A549 treated with RU486 at 1 μM for 4 hours (cell line): Measurements from ENCODE around the gene KCNN4. TPM values are rescaled to one million over a fixed set of nuclear protein-coding genes. Genes with fewer than 3 reads are reported as not detected.

Source experiments
- total RNA-seq: library from RNA; stranded (reverse); fragments of 200-300 nt; extraction: Qiagen RNA extraction; gene quantifications from 5 replicates; pipeline ENCODE4 v1.2.3, GENCODE V29; 2022; ENCODE audit warnings: low read depth

The KCNN4 gene
- 42.9 to 63.2 TPM (median 58.7 TPM) in 5 replicates for total RNA-seq

DNA sequence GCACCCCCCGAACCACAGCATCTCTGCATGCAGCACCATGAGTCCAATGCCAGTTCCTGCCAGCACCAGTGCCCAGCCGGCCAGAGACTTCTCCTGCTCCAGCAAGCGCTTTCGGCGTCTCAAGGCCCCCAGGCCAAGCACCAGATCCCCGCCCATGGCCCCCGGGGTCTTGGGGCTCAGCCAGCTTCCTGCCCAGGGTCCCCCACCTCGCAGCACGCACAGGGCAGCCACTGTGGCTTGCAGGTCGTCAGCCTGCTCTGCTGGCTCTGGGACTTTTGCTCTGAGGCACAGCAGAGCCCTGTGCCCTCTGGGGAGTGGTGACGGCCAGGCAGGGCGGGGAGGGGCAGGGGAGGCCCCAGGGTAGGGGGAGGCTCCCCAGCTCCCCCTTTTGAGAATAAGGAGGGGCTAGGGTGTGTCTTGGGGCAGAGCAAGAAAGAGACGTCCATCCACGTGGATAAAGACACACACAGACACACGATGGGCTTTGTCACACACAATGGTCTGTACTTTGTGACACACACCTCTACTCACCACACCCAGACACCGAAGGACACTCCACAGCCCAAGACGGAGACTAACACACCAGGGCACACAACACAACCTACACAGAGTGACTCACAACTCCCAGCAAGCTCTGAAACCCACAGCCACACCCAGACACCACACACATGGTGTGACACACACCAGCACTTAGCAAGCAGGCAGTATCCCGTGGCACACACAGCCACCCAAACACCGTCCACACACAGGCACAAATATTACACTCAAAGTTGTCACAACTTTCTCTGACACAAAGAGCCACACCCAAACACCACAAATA lies at the start of gene KCNN4:
TSS of gene KCNN4 (minus strand) at position 268 of the 820 bp plus-strand sequence. CDS start at position 156, 112 bp downstream.

GRCh38 chr19:43826787-43827754 lies 46.3 kb upstream of the KCNN4 start, which contains the start of gene ZNF283:
Gene ZNF283, plus strand, starts transcription at chr19:43827321. Its CDS starts 6,184 bp downstream, at chr19:43833505.

DNA sequence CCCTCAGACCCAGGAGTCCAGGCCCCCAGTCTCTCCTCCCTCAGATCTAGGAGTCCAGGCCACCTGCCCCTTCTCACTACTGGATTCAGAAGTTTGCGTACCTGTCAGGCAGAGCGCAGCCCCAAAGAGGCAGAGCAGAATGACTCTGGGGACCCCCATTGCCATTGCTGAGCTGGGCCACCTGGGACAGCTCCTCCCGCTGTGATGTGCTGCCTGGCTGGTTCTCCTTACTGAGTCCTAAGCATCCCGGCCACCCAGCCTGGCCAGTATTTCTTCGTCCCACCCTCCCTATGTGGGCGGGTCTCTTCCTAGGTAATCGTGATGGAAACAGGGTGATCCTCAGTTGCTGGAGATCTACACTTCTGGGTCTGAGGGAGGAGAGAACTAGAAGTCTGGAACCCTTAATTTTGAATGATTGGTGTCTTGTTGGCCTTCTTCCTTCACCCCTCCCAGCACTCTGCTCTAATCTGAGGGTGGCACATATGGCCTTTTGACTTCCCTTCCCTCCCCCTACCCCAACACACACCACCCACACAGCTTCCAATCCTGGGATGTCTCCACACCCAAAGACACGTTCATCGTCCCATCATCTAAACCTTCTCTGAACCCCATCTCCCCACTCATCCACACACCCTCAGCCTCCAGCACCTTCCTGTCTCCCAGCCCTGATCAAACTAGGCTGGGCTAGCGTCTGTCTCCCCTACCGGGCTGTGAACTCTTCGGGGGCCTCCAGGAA lies 21.6 kb upstream of the KCNN4 start, which contains the start of gene LYPD5:
TSS of gene LYPD5 (minus strand) at position 232 of the 736 bp plus-strand sequence. CDS start at position 165, 67 bp downstream.

GRCh38 chr19:43754503-43755255 lies 26.1 kb downstream of the KCNN4 start, which contains the start of gene SMG9:
Gene SMG9, minus strand, starts transcription at chr19:43754962. Its CDS starts 4,221 bp downstream, at chr19:43750741.

Other genes with a start within 250 kb of the KCNN4 start
- gene ZNF575, start 247.8 kb downstream of the KCNN4 start, total RNA-seq, result 0.97 to 2.5 TPM (median 2.2 TPM) in 5 replicates
- gene XRCC1, start 205.4 kb downstream of the KCNN4 start, total RNA-seq, result 26.9 to 31.9 TPM (median 28.6 TPM) in 5 replicates
- 0.22 to 0.74 TPM (median 0.29 TPM) in 4 of 5 replicates, not detected in the other for gene PINLYP, start 205.2 kb downstream of the KCNN4 start, total RNA-seq
- gene IRGQ, start 184.8 kb downstream of the KCNN4 start, total RNA-seq, result 4.4 to 7.4 TPM (median 5.8 TPM) in 5 replicates
- 13.8 to 24.2 TPM (median 19.1 TPM) in 5 replicates for gene ZNF576, start 184.4 kb downstream of the KCNN4 start, total RNA-seq
- 0.67 to 1.0 TPM (median 0.78 TPM) in 5 replicates for gene SRRM5, start 168.9 kb downstream of the KCNN4 start, total RNA-seq
- 45.6 to 68.6 TPM (median 62.8 TPM) in 5 replicates for gene ZNF428, start 161.3 kb downstream of the KCNN4 start, total RNA-seq
- 6.2 to 10.2 TPM (median 9.1 TPM) in 5 replicates for gene CADM4, start 141.1 kb downstream of the KCNN4 start, total RNA-seq
- 106 to 124 TPM (median 110 TPM) in 5 replicates for gene PLAUR, start 110.8 kb downstream of the KCNN4 start, total RNA-seq
- not detected in 5 replicates for gene IRGC, start 64.9 kb downstream of the KCNN4 start, total RNA-seq
- 47.4 to 74.6 TPM (median 62.6 TPM) in 5 replicates for gene SMG9, start 26.0 kb downstream of the KCNN4 start, total RNA-seq
- 0.14 to 0.22 TPM (median 0.15 TPM) in 3 of 5 replicates, not detected in the others for gene LYPD5, start 21.5 kb upstream of the KCNN4 start, total RNA-seq
- 3.6 to 6.6 TPM (median 4.3 TPM) in 5 replicates for gene ZNF283, start 46.3 kb upstream of the KCNN4 start, total RNA-seq
- 0.21 to 0.29 TPM (median 0.28 TPM) in 4 of 5 replicates, not detected in the other for gene ZNF404, start 103.0 kb upstream of the KCNN4 start, total RNA-seq
- gene ZNF45, start 154.3 kb upstream of the KCNN4 start, total RNA-seq, result 10.1 to 12.5 TPM (median 11.8 TPM) in 5 replicates
- 0.37 to 1.1 TPM (median 0.53 TPM) in 5 replicates for gene ZNF221, start 170.3 kb upstream of the KCNN4 start, total RNA-seq
- 2.2 to 3.6 TPM (median 3.1 TPM) in 5 replicates for gene ZNF155, start 203.2 kb upstream of the KCNN4 start, total RNA-seq
- 2.3 to 3.9 TPM (median 2.8 TPM) in 5 replicates for gene ZNF230, start 222.0 kb upstream of the KCNN4 start, total RNA-seq
- 3.4 to 4.8 TPM (median 4.6 TPM) in 5 replicates for gene ZNF222, start 244.4 kb upstream of the KCNN4 start, total RNA-seq